ENCODE measurements around the gene MALAT1. TPM values are rescaled to one million over a fixed set of nuclear protein-coding genes. Genes with fewer than 3 reads are reported as not detected.
"Not testable (repeated sequence)": the region's sequence is repeated elsewhere in the genome, so short reads cannot be mapped to it uniquely, and the experiment has no call there.

The MALAT1 gene
- total RNA-seq, 3 donors from 2014 or later (not counting 1 experiment from before 2014, with no cell fraction given), result 32,911 to 36,726 (median 33,502) TPM

DNA sequence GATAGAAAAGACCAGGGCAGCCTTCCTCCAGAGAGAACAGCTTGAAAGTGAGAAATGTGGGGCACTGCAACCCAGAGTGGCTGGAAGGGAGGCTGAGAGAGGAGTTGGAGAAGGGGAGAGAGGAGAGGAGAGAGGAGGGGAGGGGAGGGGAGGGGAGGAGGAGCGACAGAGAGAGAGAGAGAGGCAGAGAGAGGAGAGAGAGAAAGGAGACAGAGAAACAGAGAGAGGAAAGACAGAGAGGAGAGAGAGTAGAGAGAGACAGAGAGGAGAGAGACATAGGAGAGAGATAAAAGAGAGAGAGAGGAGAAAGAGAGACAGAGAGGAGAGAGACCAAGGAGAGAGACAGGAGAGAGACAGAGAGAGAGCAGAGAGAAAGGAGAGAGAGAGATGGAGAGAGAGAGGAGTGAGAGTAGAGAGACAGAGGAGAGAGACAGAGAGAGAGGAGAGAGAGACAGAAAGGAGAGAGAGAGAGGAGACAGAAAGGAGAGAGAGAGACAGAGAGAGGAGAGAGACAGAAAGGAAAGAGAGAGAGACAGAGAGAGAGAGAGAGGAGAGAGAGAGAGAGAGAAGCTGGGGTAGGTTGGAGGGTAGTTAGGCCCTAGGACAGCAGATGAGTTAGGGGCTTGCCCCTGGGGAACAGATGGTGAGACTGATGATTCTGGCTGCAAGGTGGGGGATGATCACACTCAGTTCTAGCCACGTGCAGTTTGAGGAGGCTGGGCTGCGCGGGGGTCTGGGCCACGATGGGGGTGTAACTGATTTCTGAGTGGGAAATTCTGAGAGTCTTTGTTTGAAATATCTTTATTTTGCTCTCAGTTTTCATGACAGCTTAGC is 17.5 kb downstream of the MALAT1 start:
- intact Hi-C loops (cut with micrococcal nuclease), result no loop called here
- ATAC-seq, result peak in 2 of 3 donors; percentile 17 to 37

GRCh38 chr11:65518941-65519549 is 20.2 kb downstream of the MALAT1 start:
- H3K4me1 Mint-ChIP-seq, result peaks cover 5 to 14% of the 10 kb centered on the region in 2 donors
- H3K27me3 Mint-ChIP-seq (ENCODE audit: low read depth in 2 of 2); H3K27ac Mint-ChIP-seq; H3K4me3 Mint-ChIP-seq; H3K27me3 ChIP-seq (ENCODE audit: control insufficient read depth, insufficient read depth, low read length); H3K36me3 Mint-ChIP-seq; H3K4me3 ChIP-seq (ENCODE audit: low read length); H3K27ac ChIP-seq (ENCODE audit: low read length); H3K9me3 ChIP-seq (ENCODE audit: control insufficient read depth, insufficient read depth, low read length); intact Hi-C loops (cut with micrococcal nuclease); ATAC-seq; H3K9me3 Mint-ChIP-seq; H3K4me1 ChIP-seq (ENCODE audit: control insufficient read depth, insufficient read depth, low read length); H3K36me3 ChIP-seq (ENCODE audit: control insufficient read depth, insufficient read depth, low read length); DNase-seq: not testable (repeated sequence)
- 94% methylated on average over 7 of the region's 8 CpGs for WGBS (ENCODE audit: insufficient coverage)

More for the DNA sequence above, 17.5 kb downstream of the MALAT1 start:
- peaks cover 0 to 9% of the 10 kb centered on the region in 2 donors for H3K4me1 Mint-ChIP-seq
- H3K9me3 Mint-ChIP-seq, result no peaks in the 10 kb centered on the region
- Histone ChIP-seq H3K36me3 (ENCODE audit: control insufficient read depth, insufficient read depth, low read length) (no peaks in the 10 kb centered on the region), H3K27ac (ENCODE audit: low read length) (no peak overlapping the region), H3K4me3 (ENCODE audit: low read length) (no peak overlapping the region), H3K9me3 (ENCODE audit: control insufficient read depth, insufficient read depth, low read length) (no peaks in the 10 kb centered on the region), H3K27me3 (ENCODE audit: control insufficient read depth, insufficient read depth, low read length) (no peaks in the 10 kb centered on the region), H3K4me1 (ENCODE audit: control insufficient read depth, insufficient read depth, low read length) (no peaks in the 10 kb centered on the region)
- H3K27me3 Mint-ChIP-seq (ENCODE audit: low read depth in 2 of 2), result no peaks in the 10 kb centered on the region
- H3K27ac Mint-ChIP-seq, result peak overlapping the region; percentile 33 to 50
- no peaks in the 10 kb centered on the region for H3K36me3 Mint-ChIP-seq
- no peak for TF ChIP-seq CTCF (IDR thresholded peaks at IDR 0.05)
- WGBS (ENCODE audit: insufficient coverage), result 74% methylated on average over 5 of the region's 5 CpGs
- DNase-seq, result no peak
- peak overlapping the region; percentile 8 for H3K4me3 Mint-ChIP-seq

- intact Hi-C loops (cut with micrococcal nuclease), result not testable (repeated sequence)
Measured at GRCh38 chr11:65521777-65522521, 23.1 kb downstream of the MALAT1 start.

DNA sequence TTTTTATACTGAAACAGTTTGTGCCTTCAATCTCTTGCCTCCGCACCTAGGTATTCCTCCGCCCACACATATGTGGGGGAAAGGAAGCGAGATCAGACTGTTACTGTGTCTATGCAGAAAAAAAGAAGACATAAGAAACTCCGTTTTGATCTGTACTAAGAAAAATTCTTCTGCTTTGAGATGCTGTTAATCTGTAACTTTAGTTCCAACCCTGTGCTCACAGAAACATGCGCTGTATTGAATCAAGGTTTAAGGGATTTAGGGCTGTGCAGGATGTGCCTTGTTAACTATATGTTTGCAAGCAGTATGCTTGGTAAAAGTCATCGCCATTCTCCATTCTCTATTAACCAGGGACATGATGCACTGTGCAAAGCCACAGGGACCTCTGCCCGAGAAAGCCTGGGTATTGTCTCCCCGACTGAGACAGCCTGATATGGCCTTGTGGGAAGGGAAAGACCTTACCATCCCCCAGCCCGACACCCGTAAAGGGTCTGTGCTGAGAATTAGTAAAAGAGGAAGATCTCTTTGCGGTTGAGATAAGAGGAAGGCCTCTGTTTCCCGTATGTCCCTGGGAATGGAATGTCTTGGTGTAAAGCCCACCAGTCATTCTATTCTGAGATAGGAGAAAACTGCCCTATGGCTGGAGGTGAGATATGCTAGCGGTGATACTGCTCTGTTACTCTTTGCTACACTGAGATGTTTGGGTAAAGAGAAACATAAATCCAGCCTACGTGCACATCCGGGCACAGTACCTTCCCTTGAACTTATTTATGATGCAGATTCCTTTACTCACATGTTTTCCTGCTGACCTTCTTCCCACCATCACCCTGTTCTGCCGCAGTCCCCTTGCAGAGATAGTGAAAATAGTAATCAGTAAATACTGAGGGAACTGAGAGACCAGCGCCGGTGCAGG is 24.1 kb downstream of the MALAT1 start:
- H3K4me3 Mint-ChIP-seq; H3K4me3 ChIP-seq (ENCODE audit: low read length); H3K36me3 Mint-ChIP-seq; H3K36me3 ChIP-seq (ENCODE audit: control insufficient read depth, insufficient read depth, low read length); H3K27me3 ChIP-seq (ENCODE audit: control insufficient read depth, insufficient read depth, low read length); H3K9me3 Mint-ChIP-seq; H3K27me3 Mint-ChIP-seq (ENCODE audit: low read depth in 2 of 2); ATAC-seq; intact Hi-C loops (cut with micrococcal nuclease); H3K27ac ChIP-seq (ENCODE audit: low read length); H3K9me3 ChIP-seq (ENCODE audit: control insufficient read depth, insufficient read depth, low read length): not testable (repeated sequence)
- peaks cover 30% of the 10 kb centered on the region for H3K4me1 ChIP-seq (ENCODE audit: control insufficient read depth, insufficient read depth, low read length)
- DNase-seq, result peak in 1 of 2 donors; percentile 70
- Mint-ChIP-seq H3K4me1 (peaks cover 5 to 23% of the 10 kb centered on the region in 2 donors), H3K27ac (peak overlapping the region in 1 of 2 donors; percentile 22)
- 25% methylated on average over 13 of the region's 18 CpGs for WGBS (ENCODE audit: insufficient coverage)

More at GRCh38 chr11:65521777-65522521, 23.1 kb downstream of the MALAT1 start:
- H3K36me3 ChIP-seq (ENCODE audit: control insufficient read depth, insufficient read depth, low read length); H3K4me3 ChIP-seq (ENCODE audit: low read length); ATAC-seq; H3K36me3 Mint-ChIP-seq; H3K27ac Mint-ChIP-seq; H3K27me3 ChIP-seq (ENCODE audit: control insufficient read depth, insufficient read depth, low read length); H3K4me3 Mint-ChIP-seq; H3K9me3 ChIP-seq (ENCODE audit: control insufficient read depth, insufficient read depth, low read length); H3K27me3 Mint-ChIP-seq (ENCODE audit: low read depth in 2 of 2); H3K27ac ChIP-seq (ENCODE audit: low read length); H3K9me3 Mint-ChIP-seq: not testable (repeated sequence)
- DNase-seq, result peak in 1 of 2 donors; percentile 60
- H3K4me1 Mint-ChIP-seq, result peaks cover 5 to 21% of the 10 kb centered on the region in 2 donors
- H3K4me1 ChIP-seq (ENCODE audit: control insufficient read depth, insufficient read depth, low read length), result peaks cover 30% of the 10 kb centered on the region
- 89% methylated on average over 15 of the region's 20 CpGs for WGBS (ENCODE audit: insufficient coverage)

- H3K27me3 Mint-ChIP-seq (ENCODE audit: low read depth in 2 of 2); DNase-seq; H3K9me3 Mint-ChIP-seq; H3K27me3 ChIP-seq (ENCODE audit: control insufficient read depth, insufficient read depth, low read length); H3K36me3 Mint-ChIP-seq; H3K36me3 ChIP-seq (ENCODE audit: control insufficient read depth, insufficient read depth, low read length); intact Hi-C loops (cut with micrococcal nuclease); ATAC-seq; H3K4me3 ChIP-seq (ENCODE audit: low read length); H3K9me3 ChIP-seq (ENCODE audit: control insufficient read depth, insufficient read depth, low read length); H3K27ac ChIP-seq (ENCODE audit: low read length): not testable (repeated sequence)
- peaks cover 30% of the 10 kb centered on the region for H3K4me1 ChIP-seq (ENCODE audit: control insufficient read depth, insufficient read depth, low read length)
- WGBS (ENCODE audit: insufficient coverage), result 73% methylated on average over 7 of the region's 7 CpGs
- Mint-ChIP-seq H3K27ac (peak overlapping the region in 1 of 2 donors; percentile 22), H3K4me1 (peaks cover 5 to 23% of the 10 kb centered on the region in 2 donors), H3K4me3 (peak overlapping the region; percentile 42)
Measured at GRCh38 chr11:65523631-65523968, 24.8 kb downstream of the MALAT1 start.

Data from natural killer cell (primary cell).